K562 (cell line): ENCODE data around the gene SPRYD3. TPM values are rescaled to one million over a fixed set of nuclear protein-coding genes. Genes with fewer than 3 reads are reported as not detected.

Experiments used
- BCL6 ChIP-seq: fragments of 250-450 bp; sonication (Bioruptor Pico); IDR thresholded peaks from 2 replicates; pipeline ENCODE4 v1.4.0; 2020
- BDP1 ChIP-seq: IDR thresholded peaks from 3 replicates; pipeline ENCODE4 v1.6.1; 2011; ENCODE audit not compliant: insufficient read length, insufficient read depth
- CREM ChIP-seq: IDR thresholded peaks from 2 replicates; pipeline ENCODE4 v1.6.1; 2014; ENCODE audit warnings: antibody characterized with exemption, low read depth
- GABPB2 ChIP-seq: fragments of 250-450 bp; sonication (Bioruptor Pico); conservative IDR thresholded peaks from 2 replicates; pipeline ENCODE4 v1.5.1; 2021; ENCODE audit warnings: mild to moderate bottlenecking
- GTF2B ChIP-seq: IDR thresholded peaks from 2 replicates; pipeline ENCODE4 v1.6.1; 2011; ENCODE audit not compliant: insufficient read length; ENCODE audit errors: extremely low read depth
- HEY1 ChIP-seq: fragments of 250-450 bp; sonication (Bioruptor Pico); IDR thresholded peaks from 2 replicates; pipeline ENCODE4 v1.5.0; 2020; ENCODE audit warnings: mild to moderate bottlenecking, moderate library complexity, borderline replicate concordance
- HMG20B ChIP-seq: fragments of 250-450 bp; sonication (Bioruptor Pico); IDR thresholded peaks from 2 replicates; pipeline ENCODE4 v1.5.0; 2021; ENCODE audit warnings: mild to moderate bottlenecking
- HNRNPK ChIP-seq: fragments of 200-400 bp; formaldehyde crosslinking; IDR thresholded peaks from one replicate; pipeline ENCODE4 v1.6.1; 2018; ENCODE audit warnings: mild to moderate bottlenecking, low read depth, low read length; ENCODE audit not compliant: poor library complexity, severe bottlenecking
- RBM34 ChIP-seq: fragments of 200-400 bp; formaldehyde crosslinking; IDR thresholded peaks from 2 replicates; pipeline ENCODE4 v1.6.1; 2018; ENCODE audit warnings: low read length, borderline replicate concordance; ENCODE audit not compliant: insufficient read depth
- RERE ChIP-seq: sonication (generic); formaldehyde crosslinking; IDR thresholded peaks from 2 replicates; pipeline ENCODE4 v1.8.0; 2023; ENCODE audit warnings: missing genetic modification reagents, mild to moderate bottlenecking, borderline replicate concordance
- SP2 ChIP-seq: IDR thresholded peaks from 2 replicates; pipeline ENCODE4 v1.6.1; 2011; ENCODE audit warnings: mild to moderate bottlenecking, low read depth, low read length, moderate library complexity; ENCODE audit not compliant: poor library complexity, severe bottlenecking; ENCODE audit errors: extremely low read depth
- STAT5A ChIP-seq: IDR thresholded peaks from 2 replicates; pipeline ENCODE4 v1.6.1; 2012; ENCODE audit warnings: low read length, inconsistent platforms, borderline replicate concordance
- USF1 ChIP-seq: sonication (generic); formaldehyde crosslinking; IDR thresholded peaks from 2 replicates; pipeline ENCODE4 v1.9.0; 2022; ENCODE audit warnings: mild to moderate bottlenecking, missing genetic modification reagents
- XRCC4 ChIP-seq: IDR thresholded peaks from one replicate; pipeline ENCODE4 v1.6.1; 2011; ENCODE audit not compliant: insufficient read depth, insufficient read length; ENCODE audit errors: extremely low read depth
- XRCC5 ChIP-seq: fragments of 200-400 bp; formaldehyde crosslinking; IDR thresholded peaks from 2 replicates; pipeline ENCODE4 v1.6.1; 2017; ENCODE audit warnings: low read depth, mild to moderate bottlenecking, low read length
- ZBTB2 ChIP-seq: fragments of 450-650 bp; IDR thresholded peaks from 2 replicates; pipeline ENCODE4 v1.6.1; 2016; ENCODE audit warnings: antibody characterized with exemption
- ZKSCAN3 ChIP-seq: fragments of 250-450 bp; sonication (Bioruptor Pico); IDR thresholded peaks from 2 replicates; pipeline ENCODE4 v1.4.0; 2020
- ZNF12 ChIP-seq: sonication (generic); formaldehyde crosslinking; IDR thresholded peaks from 2 replicates; pipeline ENCODE4 v1.4.0; 2020; ENCODE audit warnings: mild to moderate bottlenecking, missing genetic modification reagents
- ZNF197 ChIP-seq: fragments of 200-800 bp; sonication (Bioruptor generic); IDR thresholded peaks from 2 replicates; pipeline ENCODE4 v1.6.1; 2016; ENCODE audit warnings: low read depth, missing genetic modification characterization, missing compliant biosample characterization
- ZSCAN29 ChIP-seq: fragments of 450-650 bp; IDR thresholded peaks from 2 replicates; pipeline ENCODE4 v1.6.1; 2017
- polyA plus RNA-seq, 8 experiments: library from polyadenylated mRNA; depleted of rRNA in 4 of 8; stranded (reverse) in 5 of 8; unstranded in 3 of 8; fragments of >200 nt; fragmentation: Nextera tagmentation in 2 of 8; fragmentation: Illumina TruSeq in 1 of 8; extraction: Ambion mirVana in 2 of 8; extraction: Trizol in 1 of 8; gene quantifications; 2 replicates each; pipeline versions ENCODE4 v1.2.1 to v1.2.3, GENCODE V29; 2011 to 2014; ENCODE audit warnings: inconsistent platforms in 1 of 8, missing spikeins in 1 of 8
- total RNA-seq, 7 experiments: library from RNA; depleted of rRNA in 6 of 7; stranded (reverse); fragments of >200 nt in 6 of 7; fragmentation: Illumina TruSeq in 2 of 7; extraction: Trizol in 2 of 7; gene quantifications; 2 replicates each; pipeline versions ENCODE4 v1.2.1 to v1.2.3, GENCODE V29; 2011 to 2021; ENCODE audit warnings: low replicate concordance in 1 of 7

SPRYD3 gene
- total and polyA plus RNA-seq, 9 of the 15 experiments (the other 6 are each of a cell fraction or from before 2014, with no cell fraction given): 1.5 to 13.6 (median 7.6) TPM

- TF ChIP-seq CREM (0 out of 2 replicates have a peak, but pooled peaks have one; percentile 32), USF1 (CRISPR knock-in tag) (peak; percentile 73), ZSCAN29 (no peak), ZNF12 (no peak), BCL6 (no peak), XRCC5 (peak; percentile 37; the same call in 1 of the 2 replicates), HMG20B (CRISPR knock-in tag) (no peak), SP2 (no peak), GTF2B (no peak), GABPB2 (CRISPR knock-in tag) (no peak), ZNF197 (CRISPR knock-in tag) (no peak), ZKSCAN3 (no peak), RERE (no peak), ZBTB2 (no peak; the same call in 1 of the 2 replicates), XRCC4 (no peak), BDP1 (no peak), RBM34 (no peak), HNRNPK (no peak), HEY1 (CRISPR knock-in tag) (no peak), STAT5A (no peak)
These were observed 25.7 kb downstream of the SPRYD3 start (continued) for GRCh38 chr12:53053218-53054111.
